BLaER1 (cell line): ENCODE results near the gene CNDP1.

Experiments
- H3K27ac ChIP-seq: shearing (Covaris generic); formaldehyde crosslinking; 2 replicates; pipeline ENCODE4 v1.8.1; 2022
- H3K27me3 ChIP-seq: shearing (Covaris generic); formaldehyde crosslinking; 2 replicates; pipeline ENCODE4 v1.8.1; 2022
- H3K36me3 ChIP-seq: shearing (Covaris generic); formaldehyde crosslinking; 2 replicates; pipeline ENCODE4 v1.8.1; 2022
- H3K4me1 ChIP-seq: shearing (Covaris generic); formaldehyde crosslinking; 2 replicates; pipeline ENCODE4 v1.8.1; 2022
- H3K4me2 ChIP-seq: shearing (Covaris generic); formaldehyde crosslinking; 2 replicates; pipeline ENCODE4 v1.8.1; 2022
- H3K4me3 ChIP-seq: shearing (Covaris generic); formaldehyde crosslinking; 2 replicates; pipeline ENCODE4 v1.8.1; 2022
- H3K9ac ChIP-seq: shearing (Covaris generic); formaldehyde crosslinking; 2 replicates; pipeline ENCODE4 v1.8.1; 2022
- H3K9me3 ChIP-seq: shearing (Covaris generic); formaldehyde crosslinking; 2 replicates; pipeline ENCODE4 v1.8.1; 2022
- H4K20me1 ChIP-seq: shearing (Covaris generic); formaldehyde crosslinking; 2 replicates; pipeline ENCODE4 v1.8.1; 2022
- Cebpa-rat ChIP-seq: shearing (Covaris generic); IDR thresholded peaks from 2 replicates; pipeline ENCODE4 v1.8.1; 2022

CNDP1 gene

DNA sequence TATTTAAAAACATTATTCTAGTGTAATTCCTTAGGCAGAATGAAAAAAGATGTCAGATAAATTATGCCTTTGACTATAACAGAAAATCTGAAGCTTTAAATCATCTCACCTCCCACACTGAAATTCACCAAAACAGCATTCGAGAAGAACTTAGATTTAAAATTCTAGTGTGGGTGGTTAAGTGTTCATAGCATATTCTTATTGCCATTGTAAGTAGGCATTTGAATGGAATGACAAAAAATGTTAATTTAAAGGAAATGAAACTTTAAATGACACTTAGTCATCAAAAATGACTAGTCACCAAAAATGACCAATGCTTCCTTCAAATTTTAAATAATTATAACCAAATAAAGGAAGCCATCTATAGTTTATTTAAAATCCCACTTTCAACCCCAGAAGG is 56.4 kb downstream of the CNDP1 start:
- peaks cover 13% of the 10 kb centered on the region for H3K4me1 ChIP-seq
- H3K27me3 ChIP-seq = no peaks in the 10 kb centered on the region
- H3K27ac ChIP-seq = no peak overlapping the region
- no peak for TF ChIP-seq Cebpa-rat
- H3K36me3 ChIP-seq = peaks cover 21% of the 10 kb centered on the region; the same call in 1 of the 2 replicates
- H3K9ac ChIP-seq = no peak overlapping the region
- no peak overlapping the region for H3K4me3 ChIP-seq
- no peaks in the 10 kb centered on the region for H3K9me3 ChIP-seq
- no peaks in the 10 kb centered on the region for H4K20me1 ChIP-seq
- no peak overlapping the region for H3K4me2 ChIP-seq

DNA sequence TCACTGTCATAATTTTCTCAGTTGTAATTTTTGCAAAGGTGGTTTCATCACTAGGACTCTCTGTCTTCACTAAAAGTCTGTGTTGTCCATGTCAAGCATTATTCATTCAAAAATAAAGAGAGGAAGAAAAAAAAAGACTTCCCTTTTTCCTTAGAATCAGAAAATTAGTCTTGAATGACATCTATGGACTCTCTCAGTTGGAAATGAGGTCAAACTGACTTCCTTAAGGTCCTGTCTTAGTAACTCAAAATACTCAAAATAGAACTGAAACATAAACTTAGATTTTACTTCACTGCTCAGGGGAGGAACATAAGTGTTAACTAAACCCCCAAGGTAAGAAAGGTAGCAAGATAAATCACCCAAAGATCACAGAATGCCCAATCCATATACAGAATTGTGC is 61.1 kb downstream of the CNDP1 start:
- Histone ChIP-seq H3K27ac (0 out of 2 replicates have a peak overlapping the region, but pooled peaks have one; percentile 4), H4K20me1 (no peaks in the 10 kb centered on the region), H3K4me2 (peak overlapping the region; percentile 94), H3K4me3 (peak overlapping the region; percentile 84; the same call in 1 of the 2 replicates), H3K9me3 (no peaks in the 10 kb centered on the region), H3K36me3 (peaks cover 21% of the 10 kb centered on the region; the same call in 1 of the 2 replicates), H3K4me1 (peaks cover 36% of the 10 kb centered on the region), H3K27me3 (no peaks in the 10 kb centered on the region), H3K9ac (peak overlapping the region; percentile 98)
- no peak for TF ChIP-seq Cebpa-rat

DNA sequence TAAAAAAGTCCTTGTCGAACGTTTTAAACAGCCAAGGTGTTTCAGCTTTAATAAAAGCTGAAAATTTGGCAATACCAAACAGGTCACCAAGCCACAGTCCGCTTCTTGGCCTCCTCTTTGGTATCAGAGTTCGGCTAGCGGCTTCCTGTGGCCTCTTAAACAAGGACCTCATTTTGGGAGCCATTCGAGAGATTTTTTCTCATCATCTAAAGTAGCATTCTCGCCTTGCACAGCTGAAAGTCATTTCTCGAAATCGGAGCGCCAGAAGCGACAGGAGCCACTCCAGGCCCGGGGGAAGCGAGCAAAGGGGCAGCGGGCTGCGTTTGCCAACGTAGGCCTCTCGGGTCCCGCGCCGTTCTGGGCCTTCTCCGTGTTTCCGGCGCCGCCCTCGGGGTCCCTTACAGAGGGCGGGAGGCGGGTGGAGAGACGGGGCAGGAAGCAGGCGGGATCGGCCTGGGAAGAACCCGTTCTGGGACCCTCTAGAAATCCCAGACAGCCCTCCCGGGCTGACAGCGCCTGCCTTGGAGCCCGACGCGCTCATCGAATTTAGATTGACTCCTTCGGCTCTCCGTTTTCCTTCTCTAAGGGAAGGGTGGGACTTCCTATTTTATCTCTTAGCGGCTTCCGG is 62.8 kb downstream of the CNDP1 start:
- Histone ChIP-seq H3K9me3 (no peaks in the 10 kb centered on the region), H3K27ac (peak overlapping the region; percentile 97), H4K20me1 (peaks cover 7% of the 10 kb centered on the region; the same call in 1 of the 2 replicates), H3K4me2 (peak overlapping the region; percentile 94), H3K4me3 (peak overlapping the region; percentile 84), H3K27me3 (no peaks in the 10 kb centered on the region), H3K9ac (peak overlapping the region; percentile 98), H3K36me3 (peaks cover 21% of the 10 kb centered on the region; the same call in 1 of the 2 replicates), H3K4me1 (peaks cover 36% of the 10 kb centered on the region)
- TF ChIP-seq Cebpa-rat = no peak

DNA sequence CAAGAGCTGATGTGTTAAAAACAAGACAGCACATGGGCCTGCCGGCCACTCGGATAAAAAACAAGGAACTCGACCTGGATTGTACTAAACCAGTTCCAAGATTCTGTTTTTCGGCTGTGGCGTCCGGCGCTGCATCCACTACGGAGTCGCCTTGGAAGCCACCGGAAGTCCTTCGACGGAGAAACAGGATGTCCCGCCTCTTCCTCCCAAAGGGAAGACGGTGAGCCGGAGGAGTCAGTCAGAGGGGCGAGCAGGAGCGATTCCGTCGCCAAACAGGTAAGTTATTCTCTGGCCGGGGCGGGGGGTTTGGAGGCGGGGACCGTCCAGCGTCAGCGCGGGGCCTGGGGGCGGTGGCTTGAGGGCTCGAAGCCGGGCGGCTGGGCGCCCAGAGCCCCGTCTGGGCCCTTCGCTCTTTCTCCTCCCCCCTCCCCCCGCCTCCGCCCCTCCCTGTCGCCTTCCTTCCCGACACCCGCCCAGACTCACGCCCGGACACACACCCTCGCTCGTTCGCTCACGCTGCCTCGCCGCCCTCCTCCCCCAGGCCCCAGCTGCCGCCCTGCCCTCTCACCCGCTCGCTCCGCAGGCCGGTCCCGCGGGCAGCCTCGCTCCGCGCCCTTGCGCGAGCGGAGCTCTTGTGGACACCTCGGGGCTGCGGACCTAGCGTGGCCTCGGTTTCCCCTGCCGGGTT is 63.5 kb downstream of the CNDP1 start, which contains the start of gene ZNF407:
Gene ZNF407, plus strand, starts transcription at position 209 of the 688 bp plus-strand sequence. CDS start 33,150 bp downstream, outside the sequence.
- Histone ChIP-seq H4K20me1 (peaks cover 13% of the 10 kb centered on the region), H3K27me3 (no peaks in the 10 kb centered on the region), H3K4me1 (peaks cover 36% of the 10 kb centered on the region), H3K36me3 (peaks cover 20% of the 10 kb centered on the region; the same call in 1 of the 2 replicates), H3K4me2 (peak within 1 kb of the TSS; percentile 94), H3K9ac (peak within 1 kb of the TSS; percentile 98), H3K9me3 (no peaks in the 10 kb centered on the region), H3K27ac (peak within 1 kb of the TSS; percentile 97), H3K4me3 (peak within 1 kb of the TSS; percentile 84)
- no peak for TF ChIP-seq Cebpa-rat

DNA sequence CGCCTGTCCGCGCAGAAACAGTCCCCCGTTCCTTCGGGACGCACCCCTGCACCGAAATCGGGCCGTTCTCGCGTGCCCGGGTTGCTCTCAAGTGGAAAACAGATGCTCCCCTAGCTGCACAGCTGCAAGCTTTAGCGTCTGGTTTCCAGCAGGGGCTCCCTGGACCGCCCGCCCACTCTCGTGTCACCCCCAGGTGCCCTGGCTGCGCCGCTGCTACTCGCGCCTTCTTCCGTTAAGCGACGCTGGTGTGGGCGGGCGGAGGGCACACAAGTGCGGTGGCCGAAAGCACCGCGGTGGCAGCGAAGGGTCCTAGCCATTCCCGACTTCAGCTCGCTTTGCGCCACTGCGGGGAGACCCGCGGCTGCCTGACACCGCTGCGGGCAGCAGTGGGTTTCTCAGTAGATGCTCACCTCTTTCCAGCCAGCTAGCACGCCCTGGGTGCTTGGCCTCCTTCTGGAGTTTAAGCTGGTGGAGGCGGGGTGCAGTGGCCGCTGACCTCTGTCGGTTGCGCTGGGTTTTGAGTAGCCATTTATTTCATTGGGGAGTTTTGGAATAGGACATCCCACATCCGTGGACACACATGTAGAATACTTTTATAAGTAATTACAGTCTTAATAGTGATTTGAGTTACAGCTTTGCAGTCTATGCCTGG is 64.2 kb downstream of the CNDP1 start:
- Histone ChIP-seq H3K9ac (peak overlapping the region; percentile 98), H4K20me1 (peaks cover 19% of the 10 kb centered on the region), H3K4me1 (peaks cover 36% of the 10 kb centered on the region), H3K27ac (peak overlapping the region; percentile 97), H3K27me3 (no peaks in the 10 kb centered on the region), H3K36me3 (peaks cover 13% of the 10 kb centered on the region; the same call in 1 of the 2 replicates), H3K9me3 (no peaks in the 10 kb centered on the region), H3K4me3 (peak overlapping the region; percentile 84), H3K4me2 (peak overlapping the region; percentile 92)
- no peak for TF ChIP-seq Cebpa-rat

DNA sequence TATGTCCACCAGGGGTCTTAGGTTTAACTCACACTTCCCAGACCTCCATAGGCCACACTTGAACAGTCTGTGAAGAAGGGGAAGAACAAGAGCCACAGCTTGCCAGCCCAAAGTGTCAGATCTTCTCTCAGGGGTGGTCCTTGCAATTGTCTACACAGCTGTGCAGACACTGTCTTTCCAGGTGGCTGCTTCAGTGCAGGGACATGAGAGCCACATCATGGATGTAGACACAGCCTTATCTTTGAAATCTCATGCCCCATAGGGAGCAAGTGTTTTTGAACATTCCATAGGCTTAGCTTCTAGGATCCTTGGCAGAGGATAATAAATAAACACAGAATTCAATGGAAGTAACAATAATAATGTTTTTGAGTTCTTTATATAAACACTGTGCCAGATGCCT is 70.1 kb downstream of the CNDP1 start:
- no peak for TF ChIP-seq Cebpa-rat
- no peak overlapping the region for H3K4me2 ChIP-seq
- H3K27ac ChIP-seq = no peak overlapping the region
- no peak overlapping the region for H3K9ac ChIP-seq
- H3K27me3 ChIP-seq = no peaks in the 10 kb centered on the region
- H4K20me1 ChIP-seq = peaks cover 60% of the 10 kb centered on the region
- H3K4me1 ChIP-seq = peaks cover 10% of the 10 kb centered on the region
- no peak overlapping the region for H3K4me3 ChIP-seq
- no peaks in the 10 kb centered on the region for H3K36me3 ChIP-seq
- H3K9me3 ChIP-seq = no peaks in the 10 kb centered on the region

DNA sequence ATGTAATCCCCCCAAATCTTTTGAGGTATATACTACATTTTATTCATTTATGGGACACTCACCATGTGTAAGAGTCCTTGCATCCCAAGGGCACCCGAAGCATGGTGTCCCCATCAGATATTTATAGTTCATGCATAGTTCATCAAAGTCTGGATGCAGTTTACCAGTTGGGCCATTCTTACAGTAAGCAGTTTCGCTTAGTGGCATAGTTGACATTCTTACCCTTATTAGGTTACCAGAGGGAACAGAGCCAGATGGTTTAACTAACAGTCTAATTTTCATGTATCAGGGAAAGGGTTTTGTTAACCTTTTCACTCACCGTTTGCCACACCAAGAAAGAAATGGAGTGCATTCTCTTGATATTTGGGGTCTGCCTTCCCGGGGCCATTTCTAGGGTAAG is 70.5 kb downstream of the CNDP1 start:
- no peak overlapping the region for H3K27ac ChIP-seq
- no peak overlapping the region for H3K4me2 ChIP-seq
- H4K20me1 ChIP-seq = peaks cover 64% of the 10 kb centered on the region

DNA sequence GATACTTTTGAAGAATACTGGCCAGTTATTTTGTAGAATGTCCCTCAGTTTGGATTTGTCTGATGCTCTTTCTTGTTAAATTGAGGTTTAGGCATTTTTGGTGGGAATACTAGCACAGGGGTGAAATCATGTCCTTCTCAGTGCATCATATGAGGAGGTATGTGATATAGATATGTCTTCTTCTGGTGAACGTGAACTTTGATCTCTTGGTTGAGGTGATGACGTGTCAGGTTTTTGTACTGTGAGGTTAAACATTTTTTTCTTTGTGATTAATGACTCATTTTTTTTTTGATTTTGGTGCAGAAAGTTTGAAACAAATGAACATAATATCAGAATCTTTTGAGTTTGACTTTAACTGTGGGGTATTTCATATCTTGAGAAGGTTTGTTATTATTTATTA is 74.4 kb downstream of the CNDP1 start:
- no peak overlapping the region for H3K27ac ChIP-seq
- H3K4me1 ChIP-seq = peaks cover 5% of the 10 kb centered on the region
- H3K4me2 ChIP-seq = no peak overlapping the region
- H3K36me3 ChIP-seq = no peaks in the 10 kb centered on the region
- peaks cover 56% of the 10 kb centered on the region for H4K20me1 ChIP-seq
- no peak overlapping the region for H3K4me3 ChIP-seq
- TF ChIP-seq Cebpa-rat = no peak
- no peaks in the 10 kb centered on the region for H3K9me3 ChIP-seq
- H3K9ac ChIP-seq = no peak overlapping the region
- no peaks in the 10 kb centered on the region for H3K27me3 ChIP-seq

More for the DNA sequence above, 70.5 kb downstream of the CNDP1 start:
- Histone ChIP-seq H3K4me3 (no peak overlapping the region), H3K4me1 (peaks cover 6% of the 10 kb centered on the region), H3K27me3 (no peaks in the 10 kb centered on the region), H3K36me3 (no peaks in the 10 kb centered on the region), H3K9me3 (no peaks in the 10 kb centered on the region), H3K9ac (no peak overlapping the region)
- no peak for TF ChIP-seq Cebpa-rat

DNA sequence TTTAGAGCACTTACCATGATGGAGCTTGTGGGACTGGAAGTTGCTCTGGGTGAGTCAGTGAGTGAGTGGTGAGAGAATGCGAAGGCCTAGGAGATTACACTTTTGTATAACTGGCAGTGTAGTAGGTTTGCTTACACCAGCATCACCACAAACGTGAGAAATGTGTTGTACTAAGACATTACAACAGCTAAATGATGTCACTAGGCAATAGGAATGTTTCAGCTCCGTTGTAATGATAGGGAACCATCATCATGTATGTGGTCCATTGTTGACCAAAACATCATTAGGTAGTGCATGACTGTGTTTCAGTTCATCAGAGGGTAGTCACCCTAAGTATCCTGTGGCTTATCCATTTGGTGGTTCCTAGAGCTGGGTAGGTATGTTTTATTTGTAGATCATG is 75.2 kb downstream of the CNDP1 start:
- Histone ChIP-seq H3K9ac (no peak overlapping the region), H3K27me3 (no peaks in the 10 kb centered on the region), H3K4me2 (no peak overlapping the region), H4K20me1 (peaks cover 49% of the 10 kb centered on the region), H3K36me3 (no peaks in the 10 kb centered on the region), H3K9me3 (peaks cover 2% of the 10 kb centered on the region), H3K27ac (no peak overlapping the region), H3K4me1 (no peaks in the 10 kb centered on the region; the same call in 1 of the 2 replicates), H3K4me3 (no peak overlapping the region)
- TF ChIP-seq Cebpa-rat = no peak
